ENCODE data around the gene PLA2G5.

GRCh38 chr1:20082772-20083171 is 12.8 kb downstream of the PLA2G5 start:
- TF ChIP-seq, protein P1, sequence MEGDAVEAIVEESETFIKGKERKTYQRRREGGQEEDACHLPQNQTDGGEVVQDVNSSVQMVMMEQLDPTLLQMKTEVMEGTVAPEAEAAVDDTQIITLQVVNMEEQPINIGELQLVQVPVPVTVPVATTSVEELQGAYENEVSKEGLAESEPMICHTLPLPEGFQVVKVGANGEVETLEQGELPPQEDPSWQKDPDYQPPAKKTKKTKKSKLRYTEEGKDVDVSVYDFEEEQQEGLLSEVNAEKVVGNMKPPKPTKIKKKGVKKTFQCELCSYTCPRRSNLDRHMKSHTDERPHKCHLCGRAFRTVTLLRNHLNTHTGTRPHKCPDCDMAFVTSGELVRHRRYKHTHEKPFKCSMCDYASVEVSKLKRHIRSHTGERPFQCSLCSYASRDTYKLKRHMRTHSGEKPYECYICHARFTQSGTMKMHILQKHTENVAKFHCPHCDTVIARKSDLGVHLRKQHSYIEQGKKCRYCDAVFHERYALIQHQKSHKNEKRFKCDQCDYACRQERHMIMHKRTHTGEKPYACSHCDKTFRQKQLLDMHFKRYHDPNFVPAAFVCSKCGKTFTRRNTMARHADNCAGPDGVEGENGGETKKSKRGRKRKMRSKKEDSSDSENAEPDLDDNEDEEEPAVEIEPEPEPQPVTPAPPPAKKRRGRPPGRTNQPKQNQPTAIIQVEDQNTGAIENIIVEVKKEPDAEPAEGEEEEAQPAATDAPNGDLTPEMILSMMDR (IDR thresholded peaks at IDR 0.05): no peak
- no peak for TF ChIP-seq POLR2A (IDR thresholded peaks at IDR 0.05)

All from body of pancreas (tissue), 4 donors.